Endothelial cell (in vitro differentiated cells): ENCODE measurements around the gene AXIN1. TPM values are rescaled to one million over a fixed set of nuclear protein-coding genes. Genes with fewer than 3 reads are reported as not detected.
"Not testable (repeated sequence)": the region's sequence is repeated elsewhere in the genome, so short reads cannot be mapped to it uniquely, and the experiment has no call there.

Source experiments
- DNase-seq: peaks from one replicate; pipeline ENCODE4 v3.0.0; 2021; ENCODE audit warnings: low spot score
- H3K27ac Mint-ChIP-seq: one replicate; pipeline ENCODE4 v1.8.0; 2021; ENCODE audit warnings: mixed read lengths, inconsistent platforms; ENCODE audit not compliant: unreplicated experiment
- H3K27me3 Mint-ChIP-seq: one replicate; pipeline ENCODE4 v1.8.0; 2021; ENCODE audit warnings: mild to moderate bottlenecking, moderate library complexity, mixed read lengths, inconsistent platforms; ENCODE audit not compliant: unreplicated experiment
- H3K36me3 Mint-ChIP-seq: one replicate; pipeline ENCODE4 v1.8.0; 2021; ENCODE audit warnings: mild to moderate bottlenecking, low read depth, mixed read lengths, inconsistent platforms; ENCODE audit not compliant: unreplicated experiment
- H3K4me1 Mint-ChIP-seq: one replicate; pipeline ENCODE4 v1.8.0; 2021; ENCODE audit warnings: mild to moderate bottlenecking, mixed read lengths, inconsistent platforms; ENCODE audit not compliant: unreplicated experiment
- H3K4me3 Mint-ChIP-seq: one replicate; pipeline ENCODE4 v1.8.0; 2021; ENCODE audit warnings: mild to moderate bottlenecking, mixed read lengths, inconsistent platforms; ENCODE audit not compliant: unreplicated experiment
- H3K9me3 Mint-ChIP-seq: one replicate; pipeline ENCODE4 v1.8.0; 2021; ENCODE audit warnings: mixed read lengths, inconsistent platforms; ENCODE audit not compliant: unreplicated experiment
- total RNA-seq: library from RNA; stranded (reverse); fragmentation: NEBNext Ultra II Directional; extraction: Animal tissue kit (Norgen Biotek cat#: 25700); gene quantifications from one replicate; pipeline ENCODE4 v1.2.1, GENCODE V29; 2021; ENCODE audit not compliant: unreplicated experiment
- TF ChIP-seq, protein P1 (sequence below): fragments of 200-600 bp; sonication (generic); IDR thresholded peaks from one replicate; pipeline ENCODE4 v1.5.0; 2021; ENCODE audit warnings: antibody characterized with exemption; ENCODE audit not compliant: unreplicated experiment

Gene AXIN1
- total RNA-seq, 1 donor from 2014 or later, result 17.5 TPM

DNA sequence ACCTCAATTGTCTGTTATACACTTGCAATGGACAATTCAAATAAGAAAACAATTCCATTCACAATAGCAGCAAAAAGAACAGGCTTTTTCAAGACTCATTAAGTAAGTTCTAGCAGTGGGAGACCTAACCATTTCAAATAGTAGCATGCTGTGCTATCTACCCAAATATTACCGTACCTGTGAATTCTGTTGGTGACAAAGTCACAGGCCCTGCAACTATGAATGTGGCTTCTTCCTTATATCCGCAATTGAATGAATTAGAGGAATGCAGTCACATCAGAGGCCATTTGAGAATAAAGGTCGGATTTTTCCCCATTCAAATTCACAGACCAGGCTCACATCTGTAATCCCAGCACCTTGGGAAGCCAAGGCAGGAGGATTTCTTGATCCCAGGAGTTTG is 43.7 kb upstream of the AXIN1 start:
- peaks cover 4% of the 10 kb centered on the region for H3K36me3 Mint-ChIP-seq
- no peak for DNase-seq
- H3K9me3 Mint-ChIP-seq, result no peaks in the 10 kb centered on the region
- peak overlapping the region; percentile 25 for H3K27ac Mint-ChIP-seq
- TF ChIP-seq, protein P1, sequence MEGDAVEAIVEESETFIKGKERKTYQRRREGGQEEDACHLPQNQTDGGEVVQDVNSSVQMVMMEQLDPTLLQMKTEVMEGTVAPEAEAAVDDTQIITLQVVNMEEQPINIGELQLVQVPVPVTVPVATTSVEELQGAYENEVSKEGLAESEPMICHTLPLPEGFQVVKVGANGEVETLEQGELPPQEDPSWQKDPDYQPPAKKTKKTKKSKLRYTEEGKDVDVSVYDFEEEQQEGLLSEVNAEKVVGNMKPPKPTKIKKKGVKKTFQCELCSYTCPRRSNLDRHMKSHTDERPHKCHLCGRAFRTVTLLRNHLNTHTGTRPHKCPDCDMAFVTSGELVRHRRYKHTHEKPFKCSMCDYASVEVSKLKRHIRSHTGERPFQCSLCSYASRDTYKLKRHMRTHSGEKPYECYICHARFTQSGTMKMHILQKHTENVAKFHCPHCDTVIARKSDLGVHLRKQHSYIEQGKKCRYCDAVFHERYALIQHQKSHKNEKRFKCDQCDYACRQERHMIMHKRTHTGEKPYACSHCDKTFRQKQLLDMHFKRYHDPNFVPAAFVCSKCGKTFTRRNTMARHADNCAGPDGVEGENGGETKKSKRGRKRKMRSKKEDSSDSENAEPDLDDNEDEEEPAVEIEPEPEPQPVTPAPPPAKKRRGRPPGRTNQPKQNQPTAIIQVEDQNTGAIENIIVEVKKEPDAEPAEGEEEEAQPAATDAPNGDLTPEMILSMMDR, result no peak
- peaks cover 10% of the 10 kb centered on the region for H3K4me1 Mint-ChIP-seq
- peak overlapping the region; percentile 95 for H3K4me3 Mint-ChIP-seq
- peaks cover 11% of the 10 kb centered on the region for H3K27me3 Mint-ChIP-seq

DNA sequence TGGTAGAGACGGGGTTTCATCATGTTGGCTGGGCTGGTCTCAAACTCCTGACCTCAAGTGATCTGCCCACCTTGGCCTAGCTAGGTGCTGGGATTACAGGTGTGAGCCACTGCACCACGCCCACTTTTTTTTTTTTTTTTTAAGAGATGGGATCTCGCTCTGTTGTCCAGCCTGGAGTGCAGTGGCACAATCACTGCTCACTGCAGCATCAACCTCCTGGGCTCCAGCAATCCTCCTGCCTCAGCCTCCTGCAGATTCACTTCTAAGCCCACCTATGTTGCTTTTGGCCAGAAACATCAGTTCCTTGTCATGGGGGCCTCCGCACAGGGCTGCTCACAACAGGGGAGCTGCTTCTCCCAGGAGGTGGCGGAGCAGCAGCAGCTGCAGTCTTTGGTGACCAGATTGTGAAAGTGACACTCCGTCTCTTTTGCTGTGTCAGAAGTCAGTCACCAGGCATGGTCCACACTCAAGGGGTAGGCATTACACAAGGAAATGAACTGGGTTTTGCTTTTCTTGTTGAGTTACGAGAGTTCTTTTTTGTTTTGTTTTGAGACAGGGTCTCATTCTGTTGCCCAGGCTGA is 40.0 kb upstream of the AXIN1 start:
- Mint-ChIP-seq H3K27ac (no peak overlapping the region), H3K9me3 (no peaks in the 10 kb centered on the region), H3K27me3 (peaks cover 11% of the 10 kb centered on the region), H3K36me3 (no peaks in the 10 kb centered on the region), H3K4me1 (peaks cover 16% of the 10 kb centered on the region), H3K4me3 (no peak overlapping the region)
- TF ChIP-seq, protein P1, result no peak
- DNase-seq, result no peak

DNA sequence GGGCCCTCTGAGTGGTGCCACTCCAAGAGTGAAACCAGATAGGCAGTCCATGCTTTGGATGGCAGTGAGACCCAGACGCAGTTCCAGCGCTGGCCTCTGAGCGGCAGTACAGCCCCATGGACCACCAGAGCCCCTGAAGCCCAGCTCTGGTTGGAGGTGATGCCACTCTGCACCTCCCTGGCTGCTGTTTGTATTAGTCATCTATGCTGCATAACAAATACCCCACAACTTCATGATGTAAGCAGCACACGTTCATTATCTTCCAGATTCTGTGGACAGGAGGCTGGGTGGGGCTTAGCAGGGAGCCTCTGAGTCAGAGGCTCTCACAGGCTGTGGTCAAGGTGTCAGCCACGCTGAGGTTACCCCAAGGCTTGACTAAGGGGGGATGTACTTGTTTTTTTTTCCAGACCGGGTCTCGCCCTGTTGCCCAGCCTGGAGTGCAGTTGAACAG is 39.4 kb upstream of the AXIN1 start:
- H3K4me3 Mint-ChIP-seq, result no peak overlapping the region
- peaks cover 11% of the 10 kb centered on the region for H3K27me3 Mint-ChIP-seq

DNA sequence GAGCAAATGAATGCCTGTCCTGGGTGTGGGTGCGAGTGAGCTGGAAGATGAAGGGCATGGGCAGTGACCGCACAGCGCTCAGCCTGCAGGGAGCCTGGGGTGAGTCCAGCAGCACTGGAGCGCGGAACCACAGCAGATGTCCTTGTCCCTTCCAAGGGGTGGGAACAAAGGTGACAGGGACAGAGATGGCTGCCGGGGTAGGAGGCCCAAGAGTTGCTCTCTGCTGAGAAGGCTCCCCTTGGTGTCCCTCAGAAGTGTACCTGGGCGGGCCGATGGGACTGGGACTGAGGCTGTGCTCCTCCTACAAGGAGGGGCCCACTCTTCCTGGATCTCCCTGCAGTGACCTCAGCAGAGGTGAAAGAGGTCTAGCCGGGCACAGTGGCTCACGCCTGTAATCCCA is 36.8 kb upstream of the AXIN1 start:
- Mint-ChIP-seq H3K9me3 (no peaks in the 10 kb centered on the region), H3K4me3 (no peak overlapping the region), H3K27ac (no peak overlapping the region), H3K27me3 (peaks cover 5% of the 10 kb centered on the region), H3K36me3 (no peaks in the 10 kb centered on the region), H3K4me1 (peaks cover 12% of the 10 kb centered on the region)
- no peak for DNase-seq
- TF ChIP-seq, protein P1, result no peak

More for the DNA sequence above, 39.4 kb upstream of the AXIN1 start:
- H3K36me3 Mint-ChIP-seq, result no peaks in the 10 kb centered on the region
- no peak overlapping the region for H3K27ac Mint-ChIP-seq
- peak; percentile 79 for DNase-seq
- H3K4me1 Mint-ChIP-seq, result peaks cover 16% of the 10 kb centered on the region
- TF ChIP-seq, protein P1, result peak; percentile 88
- no peaks in the 10 kb centered on the region for H3K9me3 Mint-ChIP-seq

DNA sequence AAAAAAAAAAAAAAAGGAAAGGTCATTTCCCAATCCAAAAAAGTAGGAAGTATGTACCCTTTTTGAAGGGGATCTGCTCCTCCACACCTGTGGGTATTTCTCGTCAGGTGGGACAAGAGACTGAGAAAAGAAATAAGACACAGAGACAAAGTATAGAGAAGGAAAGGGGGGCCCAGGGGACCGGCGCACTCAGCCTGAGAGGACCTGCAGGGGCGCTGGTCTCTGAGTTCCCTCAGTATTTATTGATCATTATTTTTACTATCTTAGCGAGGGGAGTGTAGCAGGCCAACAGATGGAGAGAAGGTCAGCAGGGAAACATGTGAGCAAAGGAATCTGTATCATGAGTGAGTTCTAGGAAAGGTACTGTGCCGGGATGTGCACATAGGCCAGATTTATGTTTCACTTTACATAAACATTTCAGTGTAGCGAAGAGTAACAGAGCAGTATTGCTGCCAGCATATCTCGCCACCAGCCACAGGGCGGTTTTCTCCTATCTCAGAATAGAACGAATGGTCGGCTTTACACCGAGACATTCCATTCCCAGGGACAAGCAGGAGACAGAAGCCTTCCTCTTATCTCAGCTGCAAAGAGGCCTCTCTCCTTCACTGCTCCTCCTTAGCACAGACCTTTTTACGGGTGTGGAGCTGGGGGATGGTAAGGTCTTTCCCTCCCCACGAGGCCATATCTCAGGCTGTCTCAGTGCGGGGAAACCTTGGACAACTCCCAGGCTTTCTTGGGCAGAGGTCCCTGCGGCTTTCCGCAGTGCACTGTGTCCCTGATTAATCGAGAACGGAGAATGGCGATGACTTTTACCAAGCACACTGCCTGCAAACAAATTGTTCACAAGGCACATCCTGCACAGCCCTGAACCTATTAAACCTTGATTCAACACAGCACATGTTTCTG is 35.5 kb upstream of the AXIN1 start:
- not testable (repeated sequence) for DNase-seq, H3K27me3 Mint-ChIP-seq, H3K36me3 Mint-ChIP-seq, H3K9me3 Mint-ChIP-seq, H3K27ac Mint-ChIP-seq, H3K4me3 Mint-ChIP-seq
- peaks cover 26% of the 10 kb centered on the region for H3K4me1 Mint-ChIP-seq
